K562 (cell line): ENCODE measurements around the gene PCDH8.

Experiments used
- IRF2 ChIP-seq: sonication (generic); formaldehyde crosslinking; IDR thresholded peaks from 2 replicates; pipeline ENCODE4 v1.8.1; 2022; ENCODE audit warnings: mild to moderate bottlenecking, missing genetic modification reagents
- MAFF ChIP-seq: IDR thresholded peaks from 2 replicates; pipeline ENCODE4 v1.6.1; 2012; ENCODE audit warnings: low read length, improper control_type of control experiment
- POLR2A ChIP-seq: fragments of 450-650 bp; conservative IDR thresholded peaks from 2 replicates; pipeline ENCODE4 v1.6.1; 2016
- POLR2AphosphoS5 ChIP-seq: IDR thresholded peaks from 2 replicates; pipeline ENCODE4 v1.6.1; 2011; ENCODE audit warnings: mild to moderate bottlenecking, low read depth, low read length, moderate library complexity; ENCODE audit not compliant: control insufficient read depth, insufficient read depth
- REST ChIP-seq, 2 experiments: fragments of 450-650 bp; formaldehyde crosslinking in 1 of 2; IDR thresholded peaks; 2 replicates each; pipeline versions ENCODE4 v1.4.0 to v1.6.1; 2014 to 2020; ENCODE audit warnings: mild to moderate bottlenecking in 2 of 2, borderline replicate concordance in 1 of 2, low read depth in 1 of 2
- SPI1 ChIP-seq: IDR thresholded peaks from 2 replicates; pipeline ENCODE4 v1.6.1; 2011; ENCODE audit warnings: low read depth, low read length, control low read depth, borderline replicate concordance
- ZNF165 ChIP-seq: fragments of 250-450 bp; sonication (Bioruptor Pico); IDR thresholded peaks from 2 replicates; pipeline ENCODE4 v1.4.0; 2020; ENCODE audit warnings: borderline replicate concordance
- TF ChIP-seq, protein P1 (sequence below), 3 experiments: IDR thresholded peaks in 2 of 3; conservative IDR thresholded peaks in 1 of 3; 2 replicates each; pipeline ENCODE4 v1.5.1; 2011 to 2012; ENCODE audit warnings: low read length in 3 of 3, mild to moderate bottlenecking in 3 of 3, control low read depth in 2 of 3, improper control_type of control experiment in 1 of 3, inconsistent platforms in 1 of 3, low read depth in 1 of 3, mixed read lengths in 1 of 3, moderate library complexity in 1 of 3; ENCODE audit not compliant: insufficient read depth in 2 of 3
- TF ChIP-seq, protein P2 (sequence below), 2 experiments: IDR thresholded peaks; 2 replicates each; pipeline ENCODE4 v1.6.1; 2011; ENCODE audit warnings: borderline replicate concordance in 1 of 2, control low read depth in 1 of 2, low read depth in 1 of 2, low read length in 1 of 2, mild to moderate bottlenecking in 1 of 2, mixed read lengths in 1 of 2, moderate library complexity in 1 of 2; ENCODE audit not compliant: insufficient read depth in 1 of 2, insufficient read length in 1 of 2, poor library complexity in 1 of 2, severe bottlenecking in 1 of 2; ENCODE audit errors: extremely low read depth in 1 of 2

DNA sequence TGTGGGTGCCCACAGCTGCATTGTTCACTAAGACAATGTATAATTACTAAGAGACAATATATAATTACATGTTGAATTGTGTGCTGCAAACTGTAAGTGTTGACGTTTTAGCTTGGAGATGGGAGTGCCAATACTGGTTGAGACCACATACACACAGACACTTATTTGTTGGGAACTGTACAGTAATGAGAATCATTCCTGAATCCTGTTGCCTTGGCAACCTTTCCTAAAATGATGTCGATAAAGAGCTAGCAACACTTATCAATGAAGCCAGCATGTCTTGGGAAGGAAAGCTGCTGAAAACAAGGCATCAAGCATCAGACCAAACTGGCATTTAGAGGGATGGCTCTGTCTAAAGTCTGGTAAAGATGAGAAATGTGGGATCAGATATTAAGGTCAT lies 51.3 kb downstream of the PCDH8 start:
- TF ChIP-seq POLR2AphosphoS5 (no peak), MAFF (no peak), POLR2A (no peak), IRF2 (CRISPR knock-in tag) (no peak), SPI1 (no peak), ZNF165 (no peak), REST (IDR thresholded peaks at IDR 0.05; ENCODE audit: borderline replicate concordance) (no peak), REST (CRISPR knock-in tag; IDR thresholded peaks at IDR 0.05; ENCODE audit: low read depth) (no peak)
- TF ChIP-seq, protein P1, sequence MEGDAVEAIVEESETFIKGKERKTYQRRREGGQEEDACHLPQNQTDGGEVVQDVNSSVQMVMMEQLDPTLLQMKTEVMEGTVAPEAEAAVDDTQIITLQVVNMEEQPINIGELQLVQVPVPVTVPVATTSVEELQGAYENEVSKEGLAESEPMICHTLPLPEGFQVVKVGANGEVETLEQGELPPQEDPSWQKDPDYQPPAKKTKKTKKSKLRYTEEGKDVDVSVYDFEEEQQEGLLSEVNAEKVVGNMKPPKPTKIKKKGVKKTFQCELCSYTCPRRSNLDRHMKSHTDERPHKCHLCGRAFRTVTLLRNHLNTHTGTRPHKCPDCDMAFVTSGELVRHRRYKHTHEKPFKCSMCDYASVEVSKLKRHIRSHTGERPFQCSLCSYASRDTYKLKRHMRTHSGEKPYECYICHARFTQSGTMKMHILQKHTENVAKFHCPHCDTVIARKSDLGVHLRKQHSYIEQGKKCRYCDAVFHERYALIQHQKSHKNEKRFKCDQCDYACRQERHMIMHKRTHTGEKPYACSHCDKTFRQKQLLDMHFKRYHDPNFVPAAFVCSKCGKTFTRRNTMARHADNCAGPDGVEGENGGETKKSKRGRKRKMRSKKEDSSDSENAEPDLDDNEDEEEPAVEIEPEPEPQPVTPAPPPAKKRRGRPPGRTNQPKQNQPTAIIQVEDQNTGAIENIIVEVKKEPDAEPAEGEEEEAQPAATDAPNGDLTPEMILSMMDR (IDR thresholded peaks at IDR 0.05 in 2 of 3, conservative IDR thresholded peaks at IDR 0.05 in 1 of 3; ENCODE audit: insufficient read depth in 2 of 3, low read depth in 1 of 3, low read length in 3 of 3), result no peak
- TF ChIP-seq, protein P2, sequence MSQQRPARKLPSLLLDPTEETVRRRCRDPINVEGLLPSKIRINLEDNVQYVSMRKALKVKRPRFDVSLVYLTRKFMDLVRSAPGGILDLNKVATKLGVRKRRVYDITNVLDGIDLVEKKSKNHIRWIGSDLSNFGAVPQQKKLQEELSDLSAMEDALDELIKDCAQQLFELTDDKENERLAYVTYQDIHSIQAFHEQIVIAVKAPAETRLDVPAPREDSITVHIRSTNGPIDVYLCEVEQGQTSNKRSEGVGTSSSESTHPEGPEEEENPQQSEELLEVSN (IDR thresholded peaks at IDR 0.05; ENCODE audit: borderline replicate concordance in 1 of 2, extremely low read depth in 1 of 2, insufficient read depth in 1 of 2, insufficient read length in 1 of 2, low read depth in 1 of 2, low read length in 1 of 2, poor library complexity in 1 of 2, severe bottlenecking in 1 of 2), result no peak
